Left ventricle myocardium inferior (tissue), 1 donor: Measurements from ENCODE around the gene EPX. TPM values are rescaled to one million over a fixed set of nuclear protein-coding genes. Genes with fewer than 3 reads are reported as not detected.

Experiments
- DNase-seq: peaks from one replicate; pipeline ENCODE4 v3.0.0-alpha.2; 2020
- H3K27ac ChIP-seq: fragments of 200-600 bp; replicated peaks from 2 replicates; pipeline ENCODE4 v1.8.0; 2021
- H3K27me3 ChIP-seq: fragments of 200-600 bp; 2 replicates; pipeline ENCODE4 v1.8.0; 2021; ENCODE audit warnings: low read depth
- H3K36me3 ChIP-seq: fragments of 200-600 bp; 2 replicates; pipeline ENCODE4 v1.8.0; 2021
- H3K4me1 ChIP-seq: fragments of 200-600 bp; 2 replicates; pipeline ENCODE4 v1.8.0; 2021
- H3K4me3 ChIP-seq: fragments of 200-600 bp; 2 replicates; pipeline ENCODE4 v1.8.0; 2021; ENCODE audit warnings: mild to moderate bottlenecking, moderate library complexity
- H3K9me3 ChIP-seq: fragments of 200-600 bp; replicated peaks from 2 replicates; pipeline ENCODE4 v1.8.0; 2021
- CTCF ChIP-seq: fragments of 200-600 bp; IDR thresholded peaks from 2 replicates; pipeline ENCODE4 v1.8.0; 2021; ENCODE audit warnings: antibody characterized with exemption, mild to moderate bottlenecking, borderline replicate concordance
- intact Hi-C: fragments of 100-400 bp; cut with micrococcal nuclease; formaldehyde crosslinking; loops from one replicate; pipeline ENCODE4 v1.11.0; 2022
- total RNA-seq: library from RNA; stranded (reverse); fragmentation: NEBNext Ultra II Directional; extraction: Animal tissue kit (Norgen Biotek cat#: 25700); gene quantifications from one replicate; pipeline ENCODE4 v1.2.1, GENCODE V29; 2021
- donor health status: DM: no; HTN: yes; CAD: no; lungs with severe emphysema.

Gene EPX
- total RNA-seq, 1 donor from 2014 or later: not detected

- H3K27ac ChIP-seq: peak overlapping the region; percentile 50
- peaks cover 88% of the 10 kb centered on the region for H3K27me3 ChIP-seq
- H3K4me1 ChIP-seq: peaks cover 19% of the 10 kb centered on the region
- DNase-seq: no peak
- intact Hi-C loops: no loop called here
- no peaks in the 10 kb centered on the region for H3K9me3 ChIP-seq
- no peak overlapping the region for H3K4me3 ChIP-seq
- TF ChIP-seq CTCF: no peak
- H3K36me3 ChIP-seq: no peaks in the 10 kb centered on the region
These were observed 39.5 kb upstream of the EPX start for GRCh38 chr17:58153046-58153445.

GRCh38 chr17:58153671-58154070 lies 38.9 kb upstream of the EPX start:
- no peaks in the 10 kb centered on the region for H3K36me3 ChIP-seq
- DNase-seq: no peak
- peak overlapping the region; percentile 50 for H3K27ac ChIP-seq
- H3K27me3 ChIP-seq: peaks cover 88% of the 10 kb centered on the region
- TF ChIP-seq CTCF: no peak
- H3K4me3 ChIP-seq: no peak overlapping the region
- peaks cover 19% of the 10 kb centered on the region for H3K4me1 ChIP-seq
- intact Hi-C loops: no loop called here
- H3K9me3 ChIP-seq: no peaks in the 10 kb centered on the region

DNA sequence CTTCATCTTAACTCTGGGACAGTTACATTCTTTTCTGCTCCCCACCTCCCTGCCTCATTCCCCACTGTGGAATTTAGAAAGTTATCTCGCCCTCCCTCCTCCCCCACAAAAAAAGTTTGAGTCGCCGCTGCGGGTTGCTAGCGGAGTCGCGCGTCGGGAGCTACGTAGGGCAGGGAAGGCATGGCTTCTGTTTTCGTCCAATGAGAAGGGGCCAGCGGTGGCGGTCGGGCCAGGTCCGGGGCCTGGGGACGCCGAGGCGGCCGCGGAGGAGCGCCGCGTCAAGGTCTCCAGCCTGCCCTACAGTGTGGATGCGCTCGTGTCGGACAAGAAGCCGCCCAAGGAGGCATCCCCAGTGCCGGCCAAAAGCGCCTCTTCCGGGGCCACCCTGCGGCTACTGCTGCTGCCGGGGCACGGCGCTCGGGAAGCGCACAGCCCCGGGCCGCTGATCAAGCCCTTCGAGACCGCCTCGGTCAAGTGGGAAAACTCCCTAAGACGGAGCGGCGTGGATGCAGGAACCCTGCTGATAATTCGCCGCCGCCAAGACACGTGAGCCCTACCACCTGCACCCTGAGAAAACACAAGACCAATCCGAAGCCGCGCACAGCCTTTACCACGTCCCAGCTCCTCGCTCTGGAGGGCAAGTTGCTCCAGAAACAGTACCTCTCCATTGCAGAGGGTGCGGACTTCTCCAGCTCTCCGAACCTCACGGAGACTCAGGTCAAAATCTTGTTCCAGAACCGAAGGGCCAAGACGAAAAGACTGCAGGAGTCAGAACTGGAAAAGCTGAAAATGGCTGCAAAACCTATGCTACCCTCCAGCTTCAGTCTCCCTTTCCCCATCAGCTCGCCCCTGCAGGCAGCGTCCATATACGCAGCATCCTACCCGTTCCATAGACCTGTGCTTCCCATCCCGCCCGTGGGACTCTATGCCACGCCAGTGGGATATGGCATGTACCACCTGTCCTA lies 35.4 kb upstream of the EPX start:
- intact Hi-C loops: no loop called here
- Histone ChIP-seq H3K27ac (peak overlapping the region; percentile 27), H3K4me1 (peaks cover 19% of the 10 kb centered on the region), H3K36me3 (no peaks in the 10 kb centered on the region), H3K9me3 (no peaks in the 10 kb centered on the region), H3K27me3 (peaks cover 90% of the 10 kb centered on the region), H3K4me3 (peak overlapping the region; percentile 68)
- TF ChIP-seq CTCF: no peak
- peak; percentile 21 for DNase-seq

DNA sequence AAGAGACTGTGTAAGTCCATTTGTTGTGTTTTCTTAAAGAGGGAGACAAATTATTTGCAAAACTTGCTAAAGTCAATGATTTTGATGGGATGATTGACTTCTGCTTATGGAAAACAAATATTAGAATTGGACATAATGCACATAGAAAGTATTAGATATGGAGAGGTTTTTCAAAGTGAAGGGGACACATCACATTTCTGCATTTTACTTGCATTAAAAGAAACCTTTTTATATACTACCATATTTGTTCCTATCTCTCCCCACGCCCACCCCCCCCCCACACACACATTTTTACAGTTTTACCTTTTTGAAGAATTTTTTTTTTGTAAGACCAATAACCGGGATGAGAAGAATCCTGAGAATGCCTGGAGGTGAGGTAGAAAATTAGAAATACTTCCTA lies 34.3 kb upstream of the EPX start:
- no peak overlapping the region for H3K4me3 ChIP-seq
- intact Hi-C loops: no loop called here
- no peak overlapping the region for H3K27ac ChIP-seq
- H3K36me3 ChIP-seq: no peaks in the 10 kb centered on the region
- DNase-seq: no peak
- peaks cover 91% of the 10 kb centered on the region for H3K27me3 ChIP-seq
- peaks cover 2% of the 10 kb centered on the region for H3K9me3 ChIP-seq
- TF ChIP-seq CTCF: no peak
- H3K4me1 ChIP-seq: peaks cover 12% of the 10 kb centered on the region

- no peak for DNase-seq
- Histone ChIP-seq H3K9me3 (peaks cover 2% of the 10 kb centered on the region), H3K4me1 (peaks cover 10% of the 10 kb centered on the region), H3K27ac (no peak overlapping the region), H3K4me3 (no peak overlapping the region), H3K27me3 (peaks cover 95% of the 10 kb centered on the region), H3K36me3 (no peaks in the 10 kb centered on the region)
- no peak for TF ChIP-seq CTCF
- intact Hi-C loops: no loop called here
These were observed 31.0 kb upstream of the EPX start for GRCh38 chr17:58161566-58161965.
